Fibroblast of lung (primary cell): ENCODE data around the gene CA12.

ENCODE experiments used
- EZH2 ChIP-seq: IDR thresholded peaks from 2 replicates; pipeline ENCODE4 v1.5.1; 2012; ENCODE audit warnings: low read length, control low read depth, mild to moderate bottlenecking; ENCODE audit errors: missing control alignments
- TF ChIP-seq, protein P1 (sequence below), 2 donors: IDR thresholded peaks in 1 of 2; conservative IDR thresholded peaks in 1 of 2; 1 replicate in 1 of 2; 2 replicates in 1 of 2; pipeline ENCODE4 v1.5.1; 2011 to 2012; ENCODE audit warnings: low read length in 2 of 2, control low read depth in 1 of 2, inconsistent platforms in 1 of 2, low read depth in 1 of 2, mild to moderate bottlenecking in 1 of 2

DNA sequence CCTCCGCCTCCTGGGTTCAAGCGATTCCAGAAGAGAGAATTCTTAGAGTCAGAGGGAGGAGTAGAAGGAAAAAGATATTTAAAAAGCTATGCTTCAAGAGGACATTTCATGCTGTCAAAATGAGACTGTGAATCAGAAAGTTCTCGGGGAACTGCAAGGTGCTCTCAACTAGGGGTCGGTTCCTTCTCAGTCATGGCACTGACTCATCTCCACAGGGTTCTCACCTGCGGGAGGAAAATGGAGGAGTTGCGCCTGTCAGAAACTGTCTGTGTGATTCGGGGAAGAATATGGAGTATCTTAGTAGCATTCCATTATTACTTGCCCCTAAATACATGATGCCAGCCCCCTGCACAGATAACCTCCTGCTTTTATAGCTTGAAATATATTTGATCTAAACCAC is 56.9 kb downstream of the CA12 start:
- TF ChIP-seq, protein P1, sequence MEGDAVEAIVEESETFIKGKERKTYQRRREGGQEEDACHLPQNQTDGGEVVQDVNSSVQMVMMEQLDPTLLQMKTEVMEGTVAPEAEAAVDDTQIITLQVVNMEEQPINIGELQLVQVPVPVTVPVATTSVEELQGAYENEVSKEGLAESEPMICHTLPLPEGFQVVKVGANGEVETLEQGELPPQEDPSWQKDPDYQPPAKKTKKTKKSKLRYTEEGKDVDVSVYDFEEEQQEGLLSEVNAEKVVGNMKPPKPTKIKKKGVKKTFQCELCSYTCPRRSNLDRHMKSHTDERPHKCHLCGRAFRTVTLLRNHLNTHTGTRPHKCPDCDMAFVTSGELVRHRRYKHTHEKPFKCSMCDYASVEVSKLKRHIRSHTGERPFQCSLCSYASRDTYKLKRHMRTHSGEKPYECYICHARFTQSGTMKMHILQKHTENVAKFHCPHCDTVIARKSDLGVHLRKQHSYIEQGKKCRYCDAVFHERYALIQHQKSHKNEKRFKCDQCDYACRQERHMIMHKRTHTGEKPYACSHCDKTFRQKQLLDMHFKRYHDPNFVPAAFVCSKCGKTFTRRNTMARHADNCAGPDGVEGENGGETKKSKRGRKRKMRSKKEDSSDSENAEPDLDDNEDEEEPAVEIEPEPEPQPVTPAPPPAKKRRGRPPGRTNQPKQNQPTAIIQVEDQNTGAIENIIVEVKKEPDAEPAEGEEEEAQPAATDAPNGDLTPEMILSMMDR (conservative IDR thresholded peaks at IDR 0.05 in 1 of 2, IDR thresholded peaks at IDR 0.05 in 1 of 2; ENCODE audit: low read depth in 1 of 2, low read length in 2 of 2): no peak
- no peak for TF ChIP-seq EZH2
